ENCODE results near the gene SLC7A4. TPM values are rescaled to one million over a fixed set of nuclear protein-coding genes. Genes with fewer than 3 reads are reported as not detected.
"Not testable (repeated sequence)": the region's sequence is repeated elsewhere in the genome, so short reads cannot be mapped to it uniquely, and the experiment has no call there.

SLC7A4 gene
- total and polyA plus RNA-seq, 4 donors: 1.5 to 9.0 (median 5.7) TPM

DNA sequence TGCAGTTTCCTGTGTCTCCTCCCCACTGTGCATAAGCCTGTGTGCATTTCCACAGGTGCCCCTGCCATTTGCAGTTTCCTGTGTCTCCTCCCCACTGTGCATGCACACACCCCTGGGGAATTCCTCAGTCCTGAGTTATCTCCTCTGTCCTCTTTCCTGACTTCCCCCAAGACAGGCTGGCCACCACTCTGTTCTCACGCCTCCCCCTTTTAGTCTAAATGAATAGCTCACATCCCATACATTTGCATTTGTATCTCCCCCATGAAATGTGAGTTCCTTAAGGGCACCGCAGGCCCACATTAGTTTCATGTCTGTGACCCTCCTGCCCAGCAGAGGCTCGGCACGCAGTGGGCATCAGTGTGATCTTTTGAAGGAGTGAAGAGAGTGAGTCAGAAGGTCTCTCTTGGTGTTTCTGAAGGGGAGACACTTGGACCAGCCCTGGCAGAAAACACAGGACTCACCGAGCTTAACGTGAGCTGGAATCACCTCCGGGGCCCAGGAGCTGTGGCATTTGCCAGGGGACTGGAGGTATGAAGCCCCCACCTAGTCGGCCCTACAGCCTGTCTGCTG lies 19.6 kb upstream of the SLC7A4 start:
- Histone ChIP-seq H3K27me3 (ENCODE audit: control insufficient read depth, insufficient read depth, low read length) (no peaks in the 10 kb centered on the region), H3K4me3 (ENCODE audit: low read depth, low read length) (no peak overlapping the region), H3K9me3 (ENCODE audit: control insufficient read depth, insufficient read depth, low read length) (no peaks in the 10 kb centered on the region), H3K27ac (ENCODE audit: low read depth, low read length) (no peak overlapping the region), H3K4me1 (ENCODE audit: control insufficient read depth, insufficient read depth, low read length) (no peaks in the 10 kb centered on the region), H3K36me3 (ENCODE audit: control insufficient read depth, insufficient read depth, low read length) (no peaks in the 10 kb centered on the region)
- WGBS (ENCODE audit: insufficient coverage): 50% methylated on average over 8 of the region's 8 CpGs
- DNase-seq (ENCODE audit: low read depth in 4 of 6, low spot score in 6 of 6): no peak

DNA sequence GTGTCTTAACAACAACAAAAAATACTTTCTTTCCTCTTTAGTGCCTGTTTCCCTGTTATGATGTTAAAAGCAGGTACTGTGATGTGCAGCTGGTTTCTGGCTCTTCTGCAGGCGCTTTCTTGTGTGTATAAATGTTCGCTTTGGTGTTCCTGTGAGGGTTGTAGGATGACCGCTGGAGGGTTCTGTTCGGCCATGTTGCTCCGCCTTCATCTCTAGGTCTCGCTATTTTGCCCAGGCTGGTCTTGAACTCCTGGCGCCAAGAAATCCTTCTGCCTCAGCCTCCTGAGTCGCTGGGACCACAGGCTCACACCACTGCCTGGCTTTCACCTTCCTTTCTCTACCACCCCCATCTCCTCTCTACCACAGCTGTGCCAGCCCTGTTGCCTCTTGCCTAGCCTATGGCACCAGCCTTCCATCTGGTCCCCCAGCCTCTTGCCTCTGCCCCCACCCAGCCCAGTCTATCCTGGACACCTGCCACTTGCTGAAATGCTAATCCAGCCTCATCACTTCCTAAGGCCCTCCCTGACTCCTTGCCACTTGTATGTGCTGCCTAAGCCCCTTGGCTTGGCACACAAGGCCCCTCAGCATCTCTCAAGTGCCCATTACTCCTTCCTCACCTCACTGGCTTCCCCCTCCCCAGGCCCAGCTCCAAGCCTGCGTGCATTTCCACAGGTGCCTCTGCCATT lies 18.9 kb upstream of the SLC7A4 start:
- H3K27me3 ChIP-seq (ENCODE audit: control insufficient read depth, insufficient read depth, low read length): no peaks in the 10 kb centered on the region
- H3K4me3 ChIP-seq (ENCODE audit: low read depth, low read length): no peak overlapping the region
- no peaks in the 10 kb centered on the region for H3K9me3 ChIP-seq (ENCODE audit: control insufficient read depth, insufficient read depth, low read length)
- peaks cover 4% of the 10 kb centered on the region for H3K4me1 ChIP-seq (ENCODE audit: control insufficient read depth, insufficient read depth, low read length)
- no peak for DNase-seq (ENCODE audit: low read depth in 4 of 6, low spot score in 6 of 6)
- H3K36me3 ChIP-seq (ENCODE audit: control insufficient read depth, insufficient read depth, low read length): no peaks in the 10 kb centered on the region
- H3K27ac ChIP-seq (ENCODE audit: low read depth, low read length): no peak overlapping the region
- 87% methylated on average over 8 of the region's 9 CpGs for WGBS (ENCODE audit: insufficient coverage)

DNA sequence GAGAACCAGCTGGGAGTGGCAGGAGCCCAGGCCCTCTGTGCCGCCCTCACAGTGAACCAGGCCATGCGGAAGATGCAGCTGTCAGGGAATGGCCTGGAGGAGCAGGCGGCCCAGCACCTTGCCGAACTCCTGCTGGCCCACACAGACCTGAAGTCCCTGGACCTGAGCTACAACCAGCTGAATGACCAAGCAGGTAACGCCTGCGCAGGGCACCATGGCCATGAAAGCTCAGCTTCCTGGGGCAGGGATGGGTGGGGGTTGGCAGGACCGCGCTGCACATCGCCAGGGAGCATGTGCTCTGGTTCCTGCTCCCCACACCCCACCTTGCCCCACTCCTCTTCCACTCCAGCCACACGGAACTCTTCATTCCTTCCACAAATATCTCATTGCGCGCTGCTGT lies 16.6 kb upstream of the SLC7A4 start:
- WGBS (ENCODE audit: insufficient coverage): no CpG with 5 or more reads among the region's 12 CpGs
- H3K27ac ChIP-seq (ENCODE audit: low read depth, low read length); H3K4me3 ChIP-seq (ENCODE audit: low read depth, low read length); DNase-seq (ENCODE audit: low read depth in 4 of 6, low spot score in 6 of 6); H3K9me3 ChIP-seq (ENCODE audit: control insufficient read depth, insufficient read depth, low read length); H3K27me3 ChIP-seq (ENCODE audit: control insufficient read depth, insufficient read depth, low read length); H3K36me3 ChIP-seq (ENCODE audit: control insufficient read depth, insufficient read depth, low read length): not testable (repeated sequence)
- H3K4me1 ChIP-seq (ENCODE audit: control insufficient read depth, insufficient read depth, low read length): peaks cover 26% of the 10 kb centered on the region

DNA sequence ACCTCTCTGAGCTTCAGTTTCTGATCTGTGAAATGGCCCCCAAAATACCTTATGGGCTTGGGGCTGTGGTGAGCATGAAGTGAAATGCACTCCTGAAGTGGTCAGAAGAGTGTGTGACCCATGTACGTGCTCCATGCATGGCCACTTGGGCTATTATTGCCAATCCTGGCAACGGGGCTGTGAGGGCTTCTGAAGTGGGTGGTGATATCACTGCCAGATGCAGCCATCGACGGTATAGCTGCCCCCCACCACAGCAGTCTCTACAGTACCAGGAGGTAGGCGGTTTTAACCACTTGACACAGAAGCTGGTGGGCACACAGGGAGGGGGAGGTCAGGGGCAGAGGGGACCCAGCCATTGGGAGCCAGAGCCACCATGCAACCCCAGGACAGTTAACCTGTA lies 16.1 kb upstream of the SLC7A4 start:
- WGBS (ENCODE audit: insufficient coverage): 94% methylated on average over 2 of the region's 5 CpGs
- not testable (repeated sequence) for H3K36me3 ChIP-seq (ENCODE audit: control insufficient read depth, insufficient read depth, low read length); H3K27ac ChIP-seq (ENCODE audit: low read depth, low read length); DNase-seq (ENCODE audit: low read depth in 4 of 6, low spot score in 6 of 6); H3K27me3 ChIP-seq (ENCODE audit: control insufficient read depth, insufficient read depth, low read length); H3K9me3 ChIP-seq (ENCODE audit: control insufficient read depth, insufficient read depth, low read length); H3K4me3 ChIP-seq (ENCODE audit: low read depth, low read length)
- H3K4me1 ChIP-seq (ENCODE audit: control insufficient read depth, insufficient read depth, low read length): peaks cover 27% of the 10 kb centered on the region

DNA sequence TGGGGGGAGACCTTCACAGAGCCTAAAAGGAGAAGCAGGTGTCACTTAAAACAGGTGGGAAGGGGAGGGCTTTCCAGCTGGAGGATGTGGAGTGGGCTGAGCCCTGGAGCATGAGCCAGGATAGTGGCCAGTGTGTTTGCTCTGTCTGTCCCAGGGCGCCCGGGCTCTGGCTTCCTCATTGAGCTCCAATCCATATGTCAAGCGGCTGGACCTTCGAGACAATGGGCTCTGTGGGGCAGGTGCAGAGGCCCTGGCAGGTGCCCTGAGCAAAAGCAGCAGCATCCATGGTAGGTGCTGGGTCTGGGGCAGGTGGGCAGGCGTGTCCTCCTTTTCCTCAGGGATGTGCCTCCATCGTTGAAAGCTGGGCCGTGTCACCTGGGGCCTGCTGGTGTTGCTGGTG lies 15.4 kb upstream of the SLC7A4 start:
- no peak for DNase-seq (ENCODE audit: low read depth in 4 of 6, low spot score in 6 of 6)
- H3K36me3 ChIP-seq (ENCODE audit: control insufficient read depth, insufficient read depth, low read length): no peaks in the 10 kb centered on the region

DNA sequence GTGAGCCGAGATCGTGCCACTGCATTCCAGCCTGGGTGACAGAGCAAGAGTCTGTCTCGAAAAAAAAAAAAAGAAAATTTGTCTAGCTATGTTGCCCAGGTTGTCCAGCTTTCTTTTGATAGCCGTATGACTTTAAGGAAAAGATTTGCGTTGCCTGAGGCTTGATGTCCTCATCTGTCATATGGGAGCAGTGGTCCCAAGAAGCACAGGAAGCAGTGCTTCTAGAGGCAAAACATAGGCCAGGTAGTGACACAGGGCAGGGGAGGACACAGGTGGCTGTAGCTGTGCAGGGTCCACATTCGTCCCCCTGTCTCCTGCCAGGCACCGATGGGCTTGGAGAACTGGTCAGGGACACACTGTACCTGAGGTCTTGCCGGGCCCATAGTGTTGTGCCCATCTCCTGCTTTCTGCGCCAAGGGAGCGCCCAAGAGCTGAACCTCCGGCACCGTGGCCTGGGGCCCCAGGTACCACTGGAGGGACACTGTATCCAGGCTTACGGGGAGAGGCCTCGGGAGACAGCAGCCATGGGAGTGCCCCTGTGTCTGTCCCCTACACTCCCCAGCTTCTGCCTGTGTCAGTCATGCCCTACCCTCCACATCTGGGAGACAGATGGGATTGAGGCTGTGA lies 14.8 kb upstream of the SLC7A4 start:
- H3K27ac ChIP-seq (ENCODE audit: low read depth, low read length): no peak overlapping the region
- H3K27me3 ChIP-seq (ENCODE audit: control insufficient read depth, insufficient read depth, low read length): no peaks in the 10 kb centered on the region
- H3K36me3 ChIP-seq (ENCODE audit: control insufficient read depth, insufficient read depth, low read length): no peaks in the 10 kb centered on the region
- H3K9me3 ChIP-seq (ENCODE audit: control insufficient read depth, insufficient read depth, low read length): no peaks in the 10 kb centered on the region
- WGBS (ENCODE audit: insufficient coverage): 95% methylated on average over 14 of the region's 14 CpGs
- DNase-seq (ENCODE audit: low read depth in 4 of 6, low spot score in 6 of 6): no peak
- peaks cover 27% of the 10 kb centered on the region for H3K4me1 ChIP-seq (ENCODE audit: control insufficient read depth, insufficient read depth, low read length)
- no peak overlapping the region for H3K4me3 ChIP-seq (ENCODE audit: low read depth, low read length)

More for the DNA sequence above, 15.4 kb upstream of the SLC7A4 start:
- peaks cover 27% of the 10 kb centered on the region for H3K4me1 ChIP-seq (ENCODE audit: control insufficient read depth, insufficient read depth, low read length)
- WGBS (ENCODE audit: insufficient coverage): 79% methylated on average over 6 of the region's 7 CpGs
- H3K27ac ChIP-seq (ENCODE audit: low read depth, low read length): no peak overlapping the region
- no peak overlapping the region for H3K4me3 ChIP-seq (ENCODE audit: low read depth, low read length)
- H3K9me3 ChIP-seq (ENCODE audit: control insufficient read depth, insufficient read depth, low read length): no peaks in the 10 kb centered on the region
- no peaks in the 10 kb centered on the region for H3K27me3 ChIP-seq (ENCODE audit: control insufficient read depth, insufficient read depth, low read length)

DNA sequence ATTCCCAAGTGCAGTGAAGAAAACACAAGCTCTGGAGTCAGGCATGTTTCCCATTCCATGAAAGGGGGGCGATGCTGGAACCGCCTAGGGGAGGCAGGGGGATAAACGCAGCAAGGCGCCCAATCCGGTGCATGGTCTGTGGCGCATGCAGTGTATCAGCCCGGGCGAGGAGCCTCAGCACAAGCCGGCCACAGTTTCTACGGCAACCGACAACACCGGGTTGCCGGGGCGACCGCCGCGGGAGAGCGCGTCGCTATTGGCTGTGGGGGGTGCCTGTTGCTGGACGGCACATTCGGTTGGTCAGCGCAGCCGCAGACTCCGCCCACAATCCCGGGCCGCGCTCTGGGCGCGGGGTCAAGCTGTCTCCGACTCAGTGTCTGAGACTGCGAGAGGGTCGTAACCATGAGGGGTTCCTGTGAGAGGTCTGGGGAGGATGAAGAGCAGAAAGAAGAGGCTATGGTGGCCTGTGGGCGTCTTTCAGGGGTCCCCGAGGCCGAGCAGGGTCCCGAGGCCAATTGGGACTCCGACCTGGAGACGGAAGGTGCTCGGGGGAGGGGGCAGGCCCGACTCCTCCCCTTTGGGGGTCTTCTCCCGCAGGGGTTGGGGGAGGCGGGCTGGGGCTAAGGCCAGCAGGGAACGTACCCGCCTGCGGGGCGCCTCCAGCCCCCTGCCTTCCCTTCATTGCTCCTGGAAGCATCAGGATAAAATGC lies 13.4 kb upstream of the SLC7A4 start, which contains the start of gene LRRC74B:
Gene LRRC74B (plus strand): TSS at position 362 of the 710 bp plus-strand sequence. CDS start 41 bp downstream, at position 403.
- no peaks in the 10 kb centered on the region for H3K36me3 ChIP-seq (ENCODE audit: control insufficient read depth, insufficient read depth, low read length)
- peak within 1 kb of the TSS; percentile 56 for H3K4me3 ChIP-seq (ENCODE audit: low read depth, low read length)
- peak; percentile 79 to 98 (median 86) for DNase-seq (ENCODE audit: low read depth in 4 of 6, low spot score in 6 of 6)
- H3K27ac ChIP-seq (ENCODE audit: low read depth, low read length): peak within 1 kb of the TSS; percentile 78
- WGBS (ENCODE audit: insufficient coverage): 0% methylated on average over 43 of the region's 47 CpGs
- H3K9me3 ChIP-seq (ENCODE audit: control insufficient read depth, insufficient read depth, low read length): no peaks in the 10 kb centered on the region
- H3K27me3 ChIP-seq (ENCODE audit: control insufficient read depth, insufficient read depth, low read length): no peaks in the 10 kb centered on the region
- peaks cover 27% of the 10 kb centered on the region for H3K4me1 ChIP-seq (ENCODE audit: control insufficient read depth, insufficient read depth, low read length)

DNA sequence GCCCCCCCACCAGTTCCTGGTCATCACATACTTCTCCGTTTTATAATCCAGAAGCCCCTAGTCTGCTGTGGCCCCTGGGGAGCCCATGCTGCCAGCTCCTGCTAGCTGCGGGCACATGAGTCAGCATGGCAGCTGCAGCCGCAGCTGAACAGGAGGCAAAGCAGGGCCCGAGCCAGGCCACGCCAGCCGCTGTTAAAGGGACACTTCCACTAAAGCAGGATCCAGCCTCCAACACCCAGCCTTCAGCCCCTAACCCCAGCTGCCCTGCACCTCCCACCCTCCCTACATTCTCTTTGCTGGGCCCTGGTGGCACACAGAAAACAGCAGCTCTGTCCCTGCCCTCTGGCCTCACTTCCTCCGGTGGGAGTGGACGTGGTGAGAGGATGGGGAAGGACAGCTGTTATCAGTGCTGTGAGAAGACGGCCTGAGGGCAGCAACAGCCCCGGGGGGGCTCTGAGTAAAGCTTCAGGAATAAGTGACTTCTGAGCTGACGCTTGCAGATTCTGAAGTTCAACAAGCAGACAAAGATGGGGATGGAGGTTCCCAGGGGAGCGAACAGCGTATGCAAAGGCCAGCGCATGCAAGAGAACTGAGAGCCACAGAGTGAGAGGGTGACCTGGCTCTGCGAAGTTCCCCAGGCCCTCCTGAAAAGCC lies 12.7 kb upstream of the SLC7A4 start:
- peak overlapping the region; percentile 78 for H3K27ac ChIP-seq (ENCODE audit: low read depth, low read length)
- WGBS (ENCODE audit: insufficient coverage): 3% methylated on average over 15 of the region's 15 CpGs
- H3K27me3 ChIP-seq (ENCODE audit: control insufficient read depth, insufficient read depth, low read length): no peaks in the 10 kb centered on the region
- peak overlapping the region; percentile 56 for H3K4me3 ChIP-seq (ENCODE audit: low read depth, low read length)
- peak in 2 of 6 donors; percentile 12 to 52 for DNase-seq (ENCODE audit: low read depth in 4 of 6, low spot score in 6 of 6)
- H3K4me1 ChIP-seq (ENCODE audit: control insufficient read depth, insufficient read depth, low read length): peaks cover 27% of the 10 kb centered on the region
- H3K36me3 ChIP-seq (ENCODE audit: control insufficient read depth, insufficient read depth, low read length): no peaks in the 10 kb centered on the region
- no peaks in the 10 kb centered on the region for H3K9me3 ChIP-seq (ENCODE audit: control insufficient read depth, insufficient read depth, low read length)

DNA sequence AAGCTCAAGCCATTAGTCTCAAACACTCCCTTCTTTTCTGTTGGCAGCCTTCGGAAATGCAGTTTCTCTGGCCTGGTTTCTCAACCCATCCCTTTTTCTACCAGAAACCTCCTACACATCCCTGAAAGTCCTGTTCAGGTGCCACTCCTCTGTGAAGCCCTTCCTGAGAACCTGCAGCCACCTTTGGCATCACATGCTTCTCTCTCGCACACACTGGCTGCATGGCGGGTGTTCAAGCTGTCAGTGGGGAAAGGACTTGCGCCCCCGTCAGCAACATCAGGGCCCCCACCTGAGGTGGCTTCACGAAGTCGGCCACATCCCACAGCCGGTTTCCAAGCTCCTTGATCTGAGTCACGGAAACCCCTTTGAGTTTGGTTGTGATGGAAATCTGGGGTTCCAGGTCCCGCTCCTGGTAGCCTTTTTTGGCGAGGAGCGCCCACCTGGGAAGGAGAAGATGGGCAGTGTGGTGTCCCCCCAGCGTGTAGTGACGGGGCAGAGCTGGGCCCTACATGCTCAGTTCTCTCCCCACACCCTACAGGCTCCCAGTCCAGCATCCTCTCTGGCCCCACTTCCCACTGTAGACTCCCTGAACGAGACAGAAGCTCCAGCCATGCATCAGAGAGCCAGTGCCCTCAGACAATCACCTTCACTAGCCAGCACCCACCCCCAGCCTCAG lies 11.6 kb upstream of the SLC7A4 start:
- H3K27ac ChIP-seq (ENCODE audit: low read depth, low read length): no peak overlapping the region
- H3K27me3 ChIP-seq (ENCODE audit: control insufficient read depth, insufficient read depth, low read length): no peaks in the 10 kb centered on the region
- 83% methylated on average over 6 of the region's 15 CpGs for WGBS (ENCODE audit: insufficient coverage)
- H3K4me3 ChIP-seq (ENCODE audit: low read depth, low read length): no peak overlapping the region
- peaks cover 27% of the 10 kb centered on the region for H3K4me1 ChIP-seq (ENCODE audit: control insufficient read depth, insufficient read depth, low read length)
- H3K9me3 ChIP-seq (ENCODE audit: control insufficient read depth, insufficient read depth, low read length): no peaks in the 10 kb centered on the region
- H3K36me3 ChIP-seq (ENCODE audit: control insufficient read depth, insufficient read depth, low read length): no peaks in the 10 kb centered on the region
- no peak for DNase-seq (ENCODE audit: low read depth in 4 of 6, low spot score in 6 of 6)

Measured in spinal cord (tissue), 10 donors.